ENCODE measurements around the gene FAM117A.

- TF ChIP-seq CTCF (IDR thresholded peaks at IDR 0.05; ENCODE audit: low read depth, low read length, poor library complexity, severe bottlenecking) = no peak
- no peak for TF ChIP-seq EZH2phosphoT487 (IDR thresholded peaks at IDR 0.05; ENCODE audit: borderline replicate concordance, low read length)
Measured at GRCh38 chr17:49692751-49693150, 71.2 kb downstream of the FAM117A start.

Measured in DOHH2 (cell line).